HG03457 (cell line): ENCODE measurements around the gene UGGT2.
"Not testable (repeated sequence)": the region's sequence is repeated elsewhere in the genome, so short reads cannot be mapped to it uniquely, and the experiment has no call there.

Experiments
- ATAC-seq: cut with Tn5 transposase; IDR thresholded peaks from one replicate; pipeline ENCODE4 v1.9.1; 2021; ENCODE audit warnings: moderate number of reproducible peaks; ENCODE audit not compliant: unreplicated experiment

The UGGT2 gene

DNA sequence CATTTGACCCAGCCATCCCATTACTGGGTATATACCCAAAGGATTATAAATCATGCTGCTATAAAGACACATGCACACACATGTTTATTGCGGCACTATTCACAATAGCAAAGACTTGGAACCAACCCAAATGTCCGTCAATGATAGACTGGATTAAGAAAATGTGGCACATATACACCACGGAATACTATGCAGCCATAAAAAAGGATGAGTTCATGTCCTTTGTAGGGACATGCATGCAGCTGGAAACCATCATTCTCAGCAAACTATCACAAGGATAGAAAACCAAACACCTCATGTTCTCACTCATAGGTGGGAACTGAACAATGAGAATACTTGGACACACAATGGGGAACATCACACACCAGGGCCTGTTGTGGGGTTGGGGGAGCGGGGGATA, 2.2 kb downstream of the UGGT2 start:
- not testable (repeated sequence) for ATAC-seq

DNA sequence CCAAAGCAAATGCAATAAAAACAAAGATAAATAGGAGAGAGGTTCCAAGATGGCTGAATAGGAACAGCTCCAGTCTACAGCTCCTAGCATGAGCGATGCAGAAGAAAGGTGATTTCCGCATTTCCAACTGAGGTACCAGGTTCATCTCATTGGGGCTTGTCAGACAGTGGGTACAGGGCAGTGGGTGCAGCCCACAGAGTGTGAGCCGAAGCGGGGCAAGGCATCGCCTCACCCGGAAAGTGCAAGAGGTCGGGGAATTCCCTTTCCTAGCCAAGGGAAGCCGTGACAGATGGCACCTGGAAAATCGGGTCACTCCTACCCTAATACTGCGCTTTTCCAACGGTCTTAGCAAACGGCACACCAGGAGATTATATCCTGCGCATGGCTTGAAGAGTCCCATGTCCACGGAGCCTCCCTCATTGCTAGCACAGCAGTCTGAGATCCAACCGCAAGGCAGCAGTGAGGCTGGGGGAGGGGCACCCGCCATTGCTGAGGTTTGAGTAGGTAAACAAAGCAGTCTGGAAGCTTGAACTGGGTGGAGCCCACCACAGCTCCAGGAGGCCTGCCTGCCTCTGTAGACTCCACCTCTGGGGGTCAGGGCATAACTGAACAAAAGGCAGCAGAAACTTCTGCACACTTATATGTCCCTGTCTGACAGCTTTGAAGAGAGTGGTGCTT, 6.6 kb downstream of the UGGT2 start:
- ATAC-seq, result not testable (repeated sequence)

DNA sequence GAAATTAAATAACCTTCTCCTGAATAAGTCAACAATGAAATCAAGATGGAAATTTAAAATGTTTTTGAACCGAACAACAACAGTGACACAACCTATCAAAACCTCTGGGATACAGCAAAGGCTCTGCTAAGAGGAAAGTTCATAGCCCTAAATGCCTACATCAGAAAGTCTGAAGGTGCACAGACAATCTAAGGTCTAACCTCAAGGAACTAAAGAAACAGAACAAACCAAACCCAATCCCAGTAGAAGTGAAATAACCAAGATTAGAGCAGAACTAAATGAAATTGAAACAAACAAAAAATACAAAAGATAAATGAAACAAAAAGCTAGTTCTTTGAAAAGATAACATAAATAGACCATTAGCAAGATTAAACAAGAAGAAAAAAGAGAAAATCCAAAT, 9.0 kb downstream of the UGGT2 start:
- no peak for ATAC-seq

DNA sequence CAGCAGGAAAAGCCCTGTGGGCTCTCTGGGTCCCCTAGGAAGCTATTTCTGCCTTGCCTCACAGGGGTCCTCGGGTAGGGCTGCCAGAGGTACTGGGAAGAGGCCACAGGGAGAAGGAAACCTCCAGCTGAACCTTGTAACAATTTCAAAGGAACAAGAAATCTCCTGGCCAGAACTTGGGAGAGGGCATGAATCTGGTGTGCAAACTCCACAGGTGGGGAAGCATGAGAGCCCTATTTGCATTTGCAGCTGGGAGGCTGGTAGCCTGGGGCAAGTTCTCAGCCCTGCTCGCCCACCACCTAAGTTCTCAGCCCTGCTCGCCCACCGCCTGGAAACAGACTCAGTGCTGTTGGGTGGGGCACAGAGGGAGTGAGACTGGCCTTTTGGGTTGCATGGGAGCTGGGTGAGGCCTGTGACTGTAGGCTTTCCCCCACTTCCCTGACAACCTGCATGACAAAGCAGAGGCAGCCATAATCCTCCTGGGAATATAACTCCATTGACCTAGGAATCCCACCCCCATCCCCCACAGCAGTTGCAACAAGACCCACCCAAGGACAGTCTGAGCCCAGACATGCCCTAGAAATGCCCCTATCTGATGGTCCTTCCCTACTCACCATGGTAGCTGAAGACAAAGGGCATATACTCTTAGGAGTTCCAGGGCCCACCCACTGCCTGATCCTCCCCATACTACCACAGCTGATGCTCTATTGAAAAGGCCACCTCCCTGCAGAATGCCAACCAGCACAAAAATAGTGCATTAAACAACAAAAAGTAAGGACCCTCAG, 11.7 kb downstream of the UGGT2 start:
- ATAC-seq, result no peak

DNA sequence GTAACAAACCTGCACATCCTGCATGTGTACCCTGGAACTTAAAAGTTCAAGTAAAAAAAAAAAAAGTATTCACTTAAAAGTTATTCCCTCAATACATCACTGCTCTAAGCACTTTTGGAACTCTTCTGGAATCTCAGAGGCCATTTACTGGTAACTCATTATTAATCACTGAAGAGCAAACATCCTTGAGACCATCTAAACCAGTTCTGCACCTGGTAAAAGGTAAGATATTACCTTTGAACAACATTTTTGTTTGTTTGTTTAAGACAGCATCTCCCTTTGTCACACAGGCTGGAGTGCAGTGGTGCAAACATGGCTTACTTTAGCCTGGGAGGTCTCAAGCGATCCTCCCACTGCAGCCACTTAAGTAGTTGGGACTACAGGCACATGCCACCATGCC, 16.7 kb downstream of the UGGT2 start:
- ATAC-seq, result no peak

DNA sequence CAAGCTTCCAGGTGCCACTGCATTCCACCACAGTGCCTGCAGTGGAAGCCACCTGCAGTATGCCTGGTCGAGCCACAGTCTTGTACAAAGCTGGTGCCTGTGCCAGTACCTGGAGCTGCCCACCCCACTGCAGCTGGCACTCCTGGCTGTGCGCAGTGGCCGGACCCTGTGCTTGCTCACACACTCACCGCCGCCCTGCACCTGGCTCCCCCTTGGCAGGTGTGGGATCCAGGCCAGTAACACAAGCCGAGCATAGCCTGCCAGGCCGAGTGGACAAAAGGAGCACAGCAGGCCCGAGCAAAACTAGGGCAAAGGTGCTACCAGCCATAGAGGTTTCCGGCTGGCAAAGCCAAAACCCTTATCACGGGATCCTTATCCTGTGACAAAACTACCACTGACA, 18.5 kb downstream of the UGGT2 start:
- ATAC-seq, result no peak

DNA sequence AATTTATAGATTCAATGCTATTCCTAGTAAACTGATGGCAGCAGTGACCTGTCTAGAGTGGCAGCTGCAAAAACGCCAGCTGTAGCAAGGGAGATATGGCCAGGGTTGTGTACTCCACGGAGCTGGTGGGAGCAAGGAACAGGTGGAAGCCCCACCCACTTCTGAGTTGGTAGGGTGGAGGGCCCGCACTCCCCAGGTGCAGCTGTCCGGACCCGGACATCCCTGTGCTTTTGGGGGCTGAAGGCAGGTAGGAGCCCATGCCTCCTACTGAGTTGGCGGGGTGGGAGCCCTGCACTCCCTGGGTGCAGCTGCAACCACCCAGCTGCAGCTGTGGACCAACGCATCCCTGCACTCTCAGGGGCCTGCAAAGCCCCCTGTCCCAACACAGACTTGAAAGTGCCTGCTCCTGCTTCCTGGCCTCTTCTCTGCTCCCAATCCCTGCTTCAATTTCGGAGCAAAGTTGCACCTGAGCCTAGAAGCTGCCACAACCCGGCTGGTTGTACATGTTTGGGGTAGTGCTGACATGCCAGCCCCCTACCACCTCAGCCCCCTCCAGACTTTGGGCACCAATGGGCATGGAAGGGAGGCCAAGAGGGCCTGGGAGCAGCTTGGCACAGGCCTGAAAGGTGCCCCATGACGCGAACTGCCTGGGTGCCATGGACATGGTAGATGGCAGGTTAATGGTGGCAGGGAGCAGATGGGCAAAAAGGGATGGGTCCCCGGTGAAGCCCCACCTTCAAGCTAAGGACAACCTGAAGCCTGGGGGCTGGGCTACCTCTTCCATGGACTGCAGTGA, 19.8 kb downstream of the UGGT2 start:
- no peak for ATAC-seq

DNA sequence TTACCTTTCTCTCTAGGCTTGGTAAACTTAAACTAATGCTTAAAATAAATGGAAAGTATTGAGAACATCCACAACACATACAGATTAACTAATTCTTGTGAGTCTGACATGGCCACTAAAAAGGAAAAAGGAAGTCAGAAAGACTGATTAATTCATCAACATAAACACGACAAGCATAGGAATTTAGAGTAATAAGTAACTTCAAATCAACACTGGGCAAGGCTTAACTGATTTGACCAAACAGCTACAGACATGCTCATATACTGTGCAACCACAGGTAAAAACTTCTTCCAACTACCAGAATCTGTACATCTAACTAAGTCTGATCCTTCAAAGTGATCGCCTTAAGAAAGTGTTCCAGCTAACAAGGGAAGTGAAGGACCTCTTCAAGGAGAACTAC, 20.5 kb downstream of the UGGT2 start:
- ATAC-seq, result no peak

DNA sequence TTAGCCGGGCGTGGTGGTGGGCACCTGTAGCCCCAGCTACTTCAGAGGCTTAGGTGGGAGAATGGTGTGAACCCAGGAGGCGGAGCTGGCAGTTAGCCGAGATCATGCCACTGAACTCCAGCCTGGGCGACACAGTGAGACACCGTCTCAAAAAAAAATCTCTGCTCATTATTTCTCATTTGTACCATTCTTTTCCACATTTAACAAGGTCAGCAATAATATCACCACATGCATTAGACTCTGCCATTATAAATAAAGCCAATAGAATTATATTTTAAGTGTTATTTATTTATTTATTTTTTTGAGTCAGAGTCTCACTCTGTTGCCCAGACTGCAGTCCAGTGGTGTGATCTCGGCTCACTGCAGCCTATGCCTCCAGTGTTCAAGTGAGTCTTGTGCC, 24.2 kb downstream of the UGGT2 start:
- no peak for ATAC-seq

DNA sequence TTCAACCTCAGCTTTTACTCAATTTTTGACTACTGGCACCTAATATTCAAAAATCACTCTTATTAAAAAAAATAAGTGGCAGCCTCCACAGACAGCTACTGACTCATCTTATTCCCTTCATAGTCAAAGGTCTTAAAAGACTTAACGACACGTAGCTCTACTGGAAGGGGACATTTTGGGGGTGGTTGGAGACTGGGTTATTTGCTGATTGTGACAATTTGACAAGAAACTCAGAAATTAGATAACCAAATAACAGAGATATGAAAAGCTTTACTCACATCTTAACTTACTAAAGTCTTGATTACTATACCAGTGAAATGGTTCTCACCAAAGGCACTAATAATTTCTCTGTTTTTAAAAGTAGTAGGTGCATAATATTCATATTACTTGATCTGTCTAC, 25.7 kb downstream of the UGGT2 start:
- no peak for ATAC-seq

DNA sequence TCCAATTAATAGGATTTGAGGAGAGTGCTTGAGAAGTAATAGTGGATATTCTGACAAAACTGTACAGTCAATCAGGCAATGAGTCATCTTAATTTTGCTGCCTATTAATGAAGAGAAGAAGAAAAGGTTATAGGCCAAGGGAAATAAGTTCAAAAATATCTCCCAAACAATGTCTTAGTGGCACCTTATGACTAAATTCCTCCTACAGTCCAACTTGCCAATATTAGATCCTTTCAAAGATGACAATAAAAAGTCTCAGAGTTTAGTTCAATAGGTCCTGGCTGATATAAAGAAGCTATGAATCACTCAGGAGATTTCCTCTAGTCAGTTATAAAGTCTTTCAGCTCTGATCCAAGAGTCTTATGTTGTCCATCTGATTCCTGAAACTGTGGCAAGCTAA, 27.9 kb downstream of the UGGT2 start:
- no peak for ATAC-seq

DNA sequence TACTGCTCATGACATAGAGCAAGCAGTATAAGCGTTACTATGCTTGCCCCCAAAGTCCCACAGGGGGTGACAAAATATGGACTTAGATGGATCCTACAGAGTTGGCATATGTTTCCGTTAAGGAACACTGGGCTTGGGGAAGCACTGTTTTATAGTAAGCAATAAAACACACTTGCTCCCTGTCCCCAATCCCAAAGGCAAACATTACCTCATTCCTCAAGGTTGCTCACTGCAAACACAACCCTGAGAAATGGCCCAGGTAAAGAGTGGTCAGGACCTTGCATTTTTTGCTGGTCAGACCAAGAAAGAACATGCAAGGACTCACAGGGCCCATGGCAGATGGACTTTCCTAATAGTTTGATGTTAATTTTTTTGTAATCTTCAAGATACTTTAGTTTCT, 32.3 kb downstream of the UGGT2 start:
- no peak for ATAC-seq

DNA sequence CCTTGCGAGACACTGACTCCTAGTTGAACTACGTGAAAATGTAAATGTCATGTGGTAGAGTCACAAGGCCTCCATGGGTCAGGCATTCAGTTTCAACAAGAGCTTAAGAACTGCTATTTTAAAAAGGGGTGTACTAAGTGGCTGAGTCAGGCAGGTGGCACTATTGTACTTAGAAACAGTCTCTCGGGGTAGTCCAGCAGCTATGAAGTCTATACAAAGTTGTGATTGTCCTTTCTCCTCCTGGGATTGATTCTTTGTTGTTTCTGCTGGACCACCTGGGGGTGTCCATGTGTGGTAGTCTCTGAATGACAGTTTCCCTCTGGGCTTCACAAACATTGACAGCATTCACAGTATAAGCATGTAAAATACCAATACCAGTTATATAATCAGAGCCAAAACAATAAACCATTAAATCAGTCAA, 33.0 kb downstream of the UGGT2 start:
- peak; percentile 81 for ATAC-seq

DNA sequence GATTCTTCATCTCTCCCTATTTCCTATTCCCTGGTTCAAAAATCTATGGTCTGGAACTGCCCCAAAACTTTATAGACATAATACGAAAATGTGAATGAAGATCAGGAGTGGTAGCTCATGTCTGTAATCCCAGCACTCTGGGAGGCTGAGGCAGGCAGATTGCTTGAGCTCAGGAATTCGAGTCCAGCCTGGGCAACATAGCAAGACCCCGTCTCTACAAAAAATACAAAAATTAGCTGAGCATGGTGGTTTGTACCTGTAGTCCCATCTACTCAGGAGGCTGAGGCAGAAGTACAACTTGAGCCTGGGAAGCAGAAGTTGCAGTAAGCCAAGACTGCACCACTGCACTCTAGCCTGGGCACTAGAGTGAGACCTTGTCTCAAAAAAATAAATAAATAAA, 35.1 kb downstream of the UGGT2 start:
- ATAC-seq, result no peak

DNA sequence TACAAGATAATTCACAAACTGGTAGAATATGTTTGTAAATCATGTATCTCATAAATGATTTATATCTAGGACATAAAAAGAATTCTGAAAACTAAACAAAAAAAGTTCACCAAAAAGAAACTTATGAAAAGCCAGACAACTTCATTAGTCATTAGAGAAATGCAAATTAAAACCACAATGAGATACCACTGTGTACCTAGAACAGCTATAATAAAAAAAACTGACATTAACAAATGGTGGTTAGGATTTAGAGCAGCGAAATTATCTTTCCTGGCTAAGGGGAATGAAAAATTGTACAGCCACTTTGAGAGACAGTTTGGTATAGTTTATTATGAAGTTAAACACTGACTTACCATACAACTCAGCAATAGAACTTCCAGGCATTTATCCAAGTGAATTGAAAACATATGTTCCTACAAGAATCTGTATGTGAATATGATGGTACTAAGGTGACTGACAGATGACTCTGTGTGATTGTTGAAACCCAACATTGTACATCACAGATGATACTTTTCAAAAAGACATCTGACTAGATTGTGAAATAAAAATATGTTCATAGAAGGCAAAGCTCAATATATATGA, 41.8 kb downstream of the UGGT2 start:
- ATAC-seq, result no peak

DNA sequence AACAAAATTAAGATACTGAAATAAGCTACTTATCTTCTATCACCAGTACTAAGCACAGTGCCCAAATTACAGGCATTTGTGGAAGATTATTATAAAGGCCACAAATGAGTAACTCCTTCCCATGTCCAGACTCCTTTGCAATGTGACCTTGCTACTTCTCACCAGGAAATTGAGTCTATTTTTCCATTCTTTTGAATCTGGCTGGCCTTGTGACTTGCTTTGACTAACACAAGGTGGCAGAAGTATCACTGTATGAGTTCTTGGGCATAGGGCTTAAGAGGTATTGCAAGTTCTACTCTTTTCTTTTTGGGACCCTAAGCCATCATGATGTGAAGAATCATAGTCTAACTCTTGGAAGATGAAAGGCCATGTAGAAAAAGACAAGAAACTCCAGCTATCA, 49.9 kb downstream of the UGGT2 start:
- ATAC-seq, result no peak

DNA sequence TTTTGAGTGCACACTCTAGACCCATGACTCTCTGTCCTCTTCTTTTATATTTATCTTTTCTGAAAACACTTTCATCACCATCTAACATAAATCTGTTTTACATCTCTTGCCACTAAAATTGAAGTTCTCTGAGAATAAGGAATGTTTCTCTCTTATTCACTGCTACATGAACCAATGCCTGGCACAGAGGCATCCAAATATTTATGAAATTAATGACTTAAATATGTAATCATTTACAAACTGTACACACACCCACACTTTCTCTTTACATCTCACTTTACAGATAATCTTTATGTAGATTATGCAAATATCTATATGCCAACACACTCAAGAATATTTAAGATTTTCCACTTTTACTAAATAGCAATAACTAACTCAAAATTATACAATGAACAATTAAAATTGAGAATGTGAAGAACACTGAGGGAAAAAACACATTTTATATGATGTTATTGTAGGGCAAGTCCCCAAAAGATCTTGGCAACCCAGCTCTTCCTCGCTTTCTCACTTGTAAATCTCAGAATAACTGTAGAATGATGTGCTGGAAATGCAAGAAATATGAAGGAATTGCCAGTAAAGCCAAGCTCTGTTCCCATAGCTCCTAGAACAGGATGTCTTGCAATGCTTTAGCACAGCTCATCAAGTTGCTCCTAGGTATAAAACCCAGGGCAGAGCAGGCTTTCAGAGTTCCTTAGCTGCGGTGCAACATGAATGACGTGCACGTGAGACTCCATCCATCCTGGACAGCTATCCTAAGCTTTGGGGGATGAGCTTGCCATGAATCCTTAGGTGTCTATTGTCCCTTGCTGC, 50.7 kb downstream of the UGGT2 start:
- no peak for ATAC-seq

DNA sequence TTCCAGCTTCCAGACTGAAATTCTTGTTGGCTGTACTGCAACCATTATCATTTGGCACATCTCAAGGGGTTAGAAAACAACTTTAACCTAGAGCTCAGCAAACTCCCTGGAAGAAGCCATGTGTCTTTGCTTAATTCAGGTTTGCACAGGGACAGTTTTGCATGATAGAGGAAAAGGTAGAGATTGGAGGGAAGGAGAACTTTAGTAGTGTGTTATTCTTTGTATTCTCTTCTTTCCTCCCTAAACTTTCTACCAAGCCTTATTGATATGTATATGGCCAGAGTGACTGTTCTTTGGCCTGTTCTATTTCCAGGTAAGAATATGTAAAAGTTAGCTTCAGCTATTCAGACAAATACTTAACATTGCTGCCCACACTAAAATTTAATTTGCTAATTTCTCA, 53.1 kb downstream of the UGGT2 start:
- no peak for ATAC-seq

DNA sequence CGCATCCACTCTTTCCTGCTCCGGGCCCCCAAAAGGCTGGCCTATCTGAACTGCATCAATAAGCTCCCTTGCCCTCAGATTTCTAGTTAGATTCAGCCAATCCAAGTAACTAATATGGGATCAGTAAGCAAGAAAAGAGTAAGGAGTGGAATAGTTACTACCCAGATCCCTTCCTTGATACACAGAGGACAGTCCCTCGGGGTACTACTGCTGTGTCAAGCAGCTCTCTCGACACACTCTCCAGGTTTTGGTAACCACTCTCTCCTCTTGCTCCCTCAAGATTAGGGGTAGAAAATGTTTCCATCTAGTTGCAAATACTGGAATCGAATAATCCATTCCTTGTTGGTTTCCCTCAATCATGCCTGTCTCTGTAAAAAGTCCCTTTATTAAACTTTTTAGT, 65.4 kb downstream of the UGGT2 start:
- no peak for ATAC-seq

DNA sequence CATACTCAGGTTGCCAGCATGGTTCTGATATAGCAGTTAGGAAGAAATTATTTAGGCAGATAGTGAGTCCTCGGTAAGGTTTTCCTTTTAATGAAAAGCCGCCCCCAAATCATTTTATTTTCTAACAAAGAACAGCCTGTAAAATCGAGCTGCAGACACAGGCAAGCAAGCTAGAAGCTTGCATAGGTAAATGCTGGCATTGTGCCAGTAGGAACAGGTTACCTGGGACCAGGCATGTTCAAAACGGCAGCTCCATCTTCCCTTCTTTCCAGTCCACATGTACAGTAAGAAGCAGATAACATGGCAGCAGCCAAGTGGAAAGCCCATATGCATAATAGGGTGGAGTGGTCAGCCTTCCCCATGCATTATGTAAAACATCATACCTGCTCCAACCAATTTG, 71.1 kb downstream of the UGGT2 start:
- ATAC-seq, result no peak

DNA sequence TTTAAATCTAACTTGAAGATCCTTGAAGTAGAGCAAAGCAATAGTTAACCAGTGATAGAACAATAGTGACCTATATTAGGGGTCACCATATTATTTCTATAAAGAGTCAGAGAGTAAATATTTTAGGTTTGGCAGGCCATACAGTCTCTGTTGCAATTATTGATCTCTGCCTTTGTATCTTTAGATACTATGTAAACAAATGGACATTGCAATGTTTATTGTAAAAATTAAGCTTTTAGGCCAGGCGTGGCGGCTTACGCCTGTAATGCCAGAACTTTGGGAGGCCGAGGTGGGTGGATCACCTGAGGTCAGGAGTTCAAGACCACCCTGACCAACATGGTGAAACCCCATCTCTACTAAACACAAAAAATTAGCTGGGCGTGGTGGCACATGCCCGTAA, 80.5 kb downstream of the UGGT2 start:
- ATAC-seq, result not testable (repeated sequence)
